IgD-negative memory B cell (primary cell): Measurements from ENCODE around the gene CLK1. TPM values are rescaled to one million over a fixed set of nuclear protein-coding genes. Genes with fewer than 3 reads are reported as not detected.

Source experiments
- H3K27ac Mint-ChIP-seq, 3 donors: one replicate each; pipeline ENCODE4 v1.8.0; 2020 to 2022; ENCODE audit warnings: mild to moderate bottlenecking in 3 of 3, mixed read lengths in 3 of 3, moderate library complexity in 1 of 3
- H3K27me3 Mint-ChIP-seq: one replicate; pipeline ENCODE4 v1.8.0; 2021; ENCODE audit warnings: mixed read lengths
- H3K36me3 Mint-ChIP-seq: one replicate; pipeline ENCODE4 v1.8.0; 2020; ENCODE audit warnings: mild to moderate bottlenecking, mixed read lengths
- H3K4me1 Mint-ChIP-seq, 3 donors: one replicate each; pipeline ENCODE4 v1.8.0; 2020 to 2022; ENCODE audit warnings: mixed read lengths in 3 of 3, mild to moderate bottlenecking in 1 of 3
- H3K4me3 Mint-ChIP-seq, 4 donors: one replicate each; pipeline ENCODE4 v1.8.0; 2020 to 2022; ENCODE audit warnings: mild to moderate bottlenecking in 4 of 4, mixed read lengths in 4 of 4, moderate library complexity in 3 of 4
- H3K9me3 Mint-ChIP-seq, 3 donors: one replicate each; pipeline ENCODE4 v1.8.0; 2020 to 2021; ENCODE audit warnings: mixed read lengths in 3 of 3, mild to moderate bottlenecking in 1 of 3
- polyA plus RNA-seq: library from polyadenylated mRNA; unstranded; fragments of 300-500 nt; fragmentation: Illumina TruSeq; gene quantifications from one replicate; pipeline ENCODE4 v1.2.3, GENCODE V29; 2021

Gene CLK1
- polyA plus RNA-seq, 1 donor from 2014 or later, result 83.8 TPM

DNA sequence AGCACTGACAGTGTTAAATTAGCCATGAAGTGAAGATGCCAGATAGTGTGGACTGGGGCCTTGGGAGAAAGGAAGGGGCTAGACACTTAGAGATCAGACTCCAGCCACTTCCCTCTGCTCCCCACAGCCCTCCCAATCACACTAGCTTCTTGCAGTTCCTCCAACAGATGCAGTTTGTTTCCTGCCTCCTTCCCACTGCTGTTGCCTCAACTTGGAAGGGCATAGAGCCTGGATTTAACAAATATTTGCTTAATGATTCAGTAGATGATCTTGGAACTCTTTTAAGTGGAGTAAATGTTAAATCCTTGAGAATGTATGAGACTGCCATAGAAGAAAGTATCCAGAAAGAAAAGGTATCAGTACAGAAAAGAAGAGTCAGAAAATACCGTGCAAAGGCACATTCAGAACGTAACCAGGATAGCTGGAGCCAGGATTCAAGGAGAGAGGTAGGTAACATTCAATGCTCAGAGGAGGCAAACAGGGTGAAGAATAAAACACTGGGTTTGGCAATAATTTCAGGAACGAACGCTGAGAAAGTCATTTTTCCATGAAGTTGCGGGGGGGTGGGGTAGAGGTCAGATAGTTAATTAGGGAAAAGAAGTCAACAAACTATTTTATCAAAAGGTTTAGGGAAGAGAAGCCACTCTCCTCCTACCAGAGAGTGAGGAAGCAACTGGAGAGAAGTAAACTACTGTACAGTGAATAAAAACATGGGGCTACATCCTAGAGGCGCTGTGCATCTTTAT is 54.0 kb downstream of the CLK1 start:
- peaks cover 2% of the 10 kb centered on the region for H3K36me3 Mint-ChIP-seq
- H3K4me3 Mint-ChIP-seq, result peak overlapping the region; percentile 94 to 99 (median 96)
- no peaks in the 10 kb centered on the region for H3K9me3 Mint-ChIP-seq
- no peaks in the 10 kb centered on the region for H3K27me3 Mint-ChIP-seq
- H3K27ac Mint-ChIP-seq, result peak overlapping the region; percentile 97 to 99 (median 99)
- H3K4me1 Mint-ChIP-seq, result peaks cover 23 to 27% (median 25%) of the 10 kb centered on the region in 3 donors

DNA sequence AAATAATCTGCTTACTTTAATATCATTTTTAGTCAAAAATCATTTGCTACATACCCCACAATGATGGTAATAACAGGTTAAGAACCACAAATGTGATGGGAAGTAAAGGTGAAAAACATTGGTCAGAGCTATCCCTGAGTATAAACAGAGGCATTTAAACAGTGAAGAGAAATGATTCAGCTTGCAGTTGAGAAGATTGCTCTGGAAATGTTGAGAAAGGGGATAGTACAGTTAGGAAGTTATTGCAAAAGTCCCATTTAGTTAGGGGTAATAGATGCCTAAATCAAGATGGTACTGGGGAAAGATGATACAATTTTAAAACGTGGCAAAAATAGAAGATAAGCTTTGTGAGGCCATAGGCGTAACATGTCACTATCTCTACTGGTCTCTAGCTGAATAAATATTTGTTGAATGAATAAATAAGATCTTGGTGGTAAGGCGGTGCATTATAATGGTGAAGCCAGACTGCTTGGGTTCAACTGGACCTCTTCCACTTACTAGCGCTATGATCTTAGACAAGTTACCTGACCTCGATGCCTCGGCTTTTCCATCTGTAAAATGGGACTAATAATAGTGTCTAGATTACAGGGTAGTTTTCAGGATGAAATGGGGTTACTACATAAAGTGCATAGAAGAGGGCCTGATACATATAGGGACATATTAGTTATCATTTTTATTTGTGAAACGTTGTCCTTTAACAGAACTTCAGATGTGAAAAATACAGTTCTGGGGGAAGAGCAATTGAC is 54.8 kb downstream of the CLK1 start:
- Mint-ChIP-seq H3K4me1 (peaks cover 21 to 23% (median 23%) of the 10 kb centered on the region in 3 donors), H3K36me3 (peaks cover 2% of the 10 kb centered on the region), H3K4me3 (peak overlapping the region in 3 of 4 donors; percentile 23 to 97 (median 94)), H3K27ac (peak overlapping the region in 2 of 3 donors; percentile 76 to 97), H3K27me3 (no peaks in the 10 kb centered on the region), H3K9me3 (no peaks in the 10 kb centered on the region)

Other genes starting within 250 kb of the CLK1 start
- gene BZW1, start 52.7 kb downstream of the CLK1 start, polyA plus RNA-seq, result 140 TPM
- gene PPIL3, start 24.4 kb upstream of the CLK1 start, polyA plus RNA-seq, result 33.1 TPM
- 16.4 TPM for gene NIF3L1, start 24.7 kb upstream of the CLK1 start, polyA plus RNA-seq
- 7.1 TPM for gene ORC2, start 99.0 kb upstream of the CLK1 start, polyA plus RNA-seq
- gene HYCC2, start 207.0 kb upstream of the CLK1 start, polyA plus RNA-seq, result 15.1 TPM
- 188 TPM for gene NDUFB3, start 207.3 kb upstream of the CLK1 start, polyA plus RNA-seq